ENCODE data around the gene MAST1. TPM values are rescaled to one million over a fixed set of nuclear protein-coding genes. Genes with fewer than 3 reads are reported as not detected.

MAST1 gene
- total RNA-seq, 2 donors from 2014 or later = 1.3 to 2.4 TPM

DNA sequence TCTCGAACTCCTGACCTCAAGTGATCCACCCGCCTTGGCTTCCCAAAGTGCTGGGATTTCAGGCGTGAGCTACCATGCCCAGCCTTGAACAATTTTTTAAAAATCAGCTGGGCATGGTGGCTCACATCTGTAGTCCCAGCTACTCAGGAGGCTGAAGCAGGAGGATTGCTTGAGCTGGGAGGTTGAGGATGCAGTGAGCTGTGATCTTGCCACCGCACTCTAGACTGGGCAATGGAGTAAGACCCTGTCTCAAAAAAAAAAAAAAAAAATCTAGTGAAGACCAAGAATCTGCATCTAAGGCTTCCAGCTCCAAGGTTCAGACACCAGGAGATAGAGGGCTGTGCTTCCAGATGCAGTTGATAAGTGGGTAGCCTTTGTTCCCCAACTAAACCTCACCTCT lies 25.8 kb downstream of the MAST1 start:
- H3K4me1 ChIP-seq (replicated peaks) = no peaks in the 10 kb centered on the region
- DNase-seq (ENCODE audit: low spot score) = no peak
- 91% methylated on average over 4 of the region's 4 CpGs for WGBS
- H3K36me3 ChIP-seq = no peaks in the 10 kb centered on the region
- no peaks in the 10 kb centered on the region for H3K9me3 ChIP-seq
- no peaks in the 10 kb centered on the region for H3K27me3 ChIP-seq (replicated peaks; ENCODE audit: insufficient read depth)
- H3K4me3 ChIP-seq = no peak overlapping the region
- TF ChIP-seq POLR2A (IDR thresholded peaks at IDR 0.05) (no peak), POLR2AphosphoS5 (IDR thresholded peaks at IDR 0.05) (no peak)
- TF ChIP-seq, protein P1, sequence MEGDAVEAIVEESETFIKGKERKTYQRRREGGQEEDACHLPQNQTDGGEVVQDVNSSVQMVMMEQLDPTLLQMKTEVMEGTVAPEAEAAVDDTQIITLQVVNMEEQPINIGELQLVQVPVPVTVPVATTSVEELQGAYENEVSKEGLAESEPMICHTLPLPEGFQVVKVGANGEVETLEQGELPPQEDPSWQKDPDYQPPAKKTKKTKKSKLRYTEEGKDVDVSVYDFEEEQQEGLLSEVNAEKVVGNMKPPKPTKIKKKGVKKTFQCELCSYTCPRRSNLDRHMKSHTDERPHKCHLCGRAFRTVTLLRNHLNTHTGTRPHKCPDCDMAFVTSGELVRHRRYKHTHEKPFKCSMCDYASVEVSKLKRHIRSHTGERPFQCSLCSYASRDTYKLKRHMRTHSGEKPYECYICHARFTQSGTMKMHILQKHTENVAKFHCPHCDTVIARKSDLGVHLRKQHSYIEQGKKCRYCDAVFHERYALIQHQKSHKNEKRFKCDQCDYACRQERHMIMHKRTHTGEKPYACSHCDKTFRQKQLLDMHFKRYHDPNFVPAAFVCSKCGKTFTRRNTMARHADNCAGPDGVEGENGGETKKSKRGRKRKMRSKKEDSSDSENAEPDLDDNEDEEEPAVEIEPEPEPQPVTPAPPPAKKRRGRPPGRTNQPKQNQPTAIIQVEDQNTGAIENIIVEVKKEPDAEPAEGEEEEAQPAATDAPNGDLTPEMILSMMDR (IDR thresholded peaks at IDR 0.05) = no peak
- H3K27ac ChIP-seq = no peak overlapping the region
- intact Hi-C loops (cut with DNase I) = no loop called here

DNA sequence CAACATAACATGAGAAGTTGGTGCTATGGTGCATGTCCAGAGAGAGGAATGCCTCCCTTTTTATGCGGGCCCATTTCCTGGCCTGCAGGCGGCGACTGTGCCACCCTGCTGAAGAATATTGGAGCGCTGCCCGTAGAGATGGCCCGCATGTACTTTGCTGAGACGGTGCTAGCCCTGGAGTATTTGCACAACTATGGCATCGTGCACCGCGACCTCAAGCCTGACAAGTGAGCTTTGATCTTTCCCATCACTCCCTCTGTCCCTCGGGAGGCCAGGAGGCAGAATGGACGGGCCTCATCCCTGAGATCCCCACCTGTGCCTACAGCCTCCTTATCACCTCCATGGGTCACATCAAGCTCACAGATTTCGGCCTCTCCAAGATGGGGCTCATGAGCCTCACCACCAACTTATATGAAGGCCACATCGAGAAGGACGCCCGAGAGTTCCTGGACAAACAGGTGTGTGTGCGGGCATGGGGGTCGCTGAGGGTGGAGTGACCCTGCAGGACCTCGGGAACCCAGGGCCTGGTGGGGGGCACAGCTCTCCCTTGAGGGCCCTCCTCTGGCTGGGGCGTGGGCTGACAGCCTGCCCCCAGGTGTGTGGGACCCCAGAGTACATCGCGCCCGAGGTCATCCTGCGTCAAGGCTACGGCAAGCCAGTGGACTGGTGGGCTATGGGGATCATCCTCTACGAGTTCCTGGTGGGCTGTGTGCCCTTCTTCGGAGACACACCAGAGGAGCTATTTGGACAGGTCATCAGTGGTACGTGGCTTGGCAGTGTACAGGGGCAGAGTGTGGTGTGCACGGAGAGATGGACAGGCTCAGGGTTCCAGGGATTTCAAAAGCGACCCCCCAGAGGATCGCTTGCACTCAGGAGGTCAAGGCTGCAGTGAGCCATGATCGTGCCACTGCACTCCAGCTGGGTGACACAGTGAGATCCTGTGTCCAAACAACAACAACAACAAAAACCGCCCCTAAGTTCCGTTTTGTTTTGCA lies 26.7 kb downstream of the MAST1 start:
- Histone ChIP-seq H3K4me3 (no peak overlapping the region), H3K27ac (no peak overlapping the region), H3K36me3 (no peaks in the 10 kb centered on the region), H3K4me1 (replicated peaks) (no peaks in the 10 kb centered on the region), H3K27me3 (replicated peaks; ENCODE audit: insufficient read depth) (no peaks in the 10 kb centered on the region), H3K9me3 (no peaks in the 10 kb centered on the region)
- intact Hi-C loops (cut with DNase I) = no loop called here
- 87% methylated on average over 32 of the region's 34 CpGs for WGBS
- no peak for DNase-seq (ENCODE audit: low spot score)
- TF ChIP-seq POLR2AphosphoS5 (IDR thresholded peaks at IDR 0.05) (no peak), POLR2A (IDR thresholded peaks at IDR 0.05) (no peak)
- TF ChIP-seq, protein P1 (IDR thresholded peaks at IDR 0.05) = no peak

DNA sequence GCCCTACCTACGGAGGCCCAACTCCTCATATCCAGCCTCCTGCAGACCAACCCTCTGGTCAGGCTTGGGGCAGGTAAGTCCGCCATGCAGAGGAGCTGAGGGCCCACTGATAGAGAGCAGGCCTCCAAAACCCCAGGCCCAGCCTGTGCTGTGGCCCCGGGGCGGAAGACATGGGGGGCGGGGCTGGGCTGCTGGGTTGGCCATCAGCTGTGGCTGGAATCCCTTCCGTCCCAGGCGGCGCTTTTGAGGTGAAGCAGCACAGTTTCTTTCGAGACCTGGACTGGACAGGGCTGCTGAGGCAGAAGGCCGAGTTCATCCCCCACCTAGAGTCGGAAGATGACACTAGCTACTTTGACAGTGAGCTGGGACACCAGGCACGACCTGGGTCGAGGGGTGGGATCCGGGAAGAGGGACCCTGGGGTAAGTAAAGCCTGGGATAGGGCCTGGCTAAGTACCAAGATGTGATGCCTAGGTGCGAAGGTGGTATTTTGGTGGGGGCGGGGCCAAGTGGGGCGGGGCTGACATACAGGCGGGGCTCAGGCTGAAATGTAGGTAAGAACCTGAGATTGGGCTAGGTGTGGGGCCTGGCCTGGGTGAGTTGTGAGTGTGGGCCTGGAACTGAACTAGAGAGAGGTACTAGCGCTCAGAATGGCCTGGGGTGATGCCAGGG lies 27.6 kb downstream of the MAST1 start:
- no peaks in the 10 kb centered on the region for H3K36me3 ChIP-seq
- intact Hi-C loops (cut with DNase I) = no loop called here
- no peak overlapping the region for H3K27ac ChIP-seq
- no peaks in the 10 kb centered on the region for H3K4me1 ChIP-seq (replicated peaks)
- 85% methylated on average over 19 of the region's 19 CpGs for WGBS
- no peaks in the 10 kb centered on the region for H3K9me3 ChIP-seq
- no peaks in the 10 kb centered on the region for H3K27me3 ChIP-seq (replicated peaks; ENCODE audit: insufficient read depth)
- DNase-seq (ENCODE audit: low spot score) = no peak
- TF ChIP-seq POLR2A (IDR thresholded peaks at IDR 0.05) (no peak), POLR2AphosphoS5 (IDR thresholded peaks at IDR 0.05) (no peak)
- TF ChIP-seq, protein P1 (IDR thresholded peaks at IDR 0.05) = no peak
- no peak overlapping the region for H3K4me3 ChIP-seq

DNA sequence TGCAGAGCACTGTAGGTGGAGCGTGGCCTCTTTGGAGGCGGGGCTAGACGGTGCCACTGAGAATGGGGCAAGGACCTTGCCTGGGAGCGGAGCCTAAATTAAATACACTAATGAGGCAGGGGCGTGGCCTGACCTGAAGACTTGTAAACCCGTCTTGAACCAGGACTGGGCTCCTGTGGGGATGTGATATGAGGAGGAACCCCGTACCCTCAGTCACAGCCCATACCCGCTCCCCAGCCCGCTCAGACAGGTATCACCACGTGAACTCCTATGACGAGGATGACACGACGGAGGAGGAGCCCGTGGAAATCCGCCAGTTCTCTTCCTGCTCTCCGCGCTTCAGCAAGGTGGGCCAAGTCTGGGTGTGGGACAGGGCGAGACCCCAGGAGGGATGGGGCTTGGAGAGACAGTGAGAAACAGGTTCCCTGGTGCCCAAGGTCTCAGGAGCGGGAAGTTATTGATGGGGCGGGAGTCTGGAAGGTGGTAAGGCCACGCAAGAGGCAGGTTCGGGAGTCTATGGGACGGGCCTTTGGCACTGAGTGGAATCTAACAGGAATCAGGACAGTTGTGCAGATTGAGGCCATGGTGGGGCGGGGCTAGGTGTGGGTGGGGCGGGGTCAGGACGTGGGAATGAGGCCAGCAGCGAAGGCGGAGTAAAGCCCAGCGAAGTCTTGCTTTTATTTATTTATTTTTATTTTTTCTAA lies 28.3 kb downstream of the MAST1 start:
- Histone ChIP-seq H3K36me3 (no peaks in the 10 kb centered on the region), H3K27ac (no peak overlapping the region), H3K4me1 (replicated peaks) (no peaks in the 10 kb centered on the region), H3K9me3 (no peaks in the 10 kb centered on the region), H3K4me3 (no peak overlapping the region), H3K27me3 (replicated peaks; ENCODE audit: insufficient read depth) (no peaks in the 10 kb centered on the region)
- WGBS = 81% methylated on average over 29 of the region's 29 CpGs
- no peak for DNase-seq (ENCODE audit: low spot score)
- intact Hi-C loops (cut with DNase I) = no loop called here
- TF ChIP-seq, protein P1 (IDR thresholded peaks at IDR 0.05) = no peak
- TF ChIP-seq POLR2AphosphoS5 (IDR thresholded peaks at IDR 0.05) (no peak), POLR2A (IDR thresholded peaks at IDR 0.05) (no peak)

All from prostate gland (tissue), 2 donors.